GM18909 (cell line): ENCODE results near the gene TAF11L6.
"Not testable (repeated sequence)": the region's sequence is repeated elsewhere in the genome, so short reads cannot be mapped to it uniquely, and the experiment has no call there.

ENCODE experiments used
- ATAC-seq: cut with Tn5 transposase; IDR thresholded peaks from one replicate; pipeline ENCODE4 v1.9.1; 2021; ENCODE audit warnings: mild to moderate bottlenecking; ENCODE audit not compliant: unreplicated experiment, poor library complexity

The TAF11L6 gene

GRCh38 chr5:17528369-17528768 is at the start of gene TAF11L6:
Gene TAF11L6, plus strand, starts transcription at chr5:17528669.
- ATAC-seq, result not testable (repeated sequence)

- no peak for ATAC-seq
Observed at GRCh38 chr5:17481378-17481777, 47.1 kb upstream of the TAF11L6 start.

- ATAC-seq, result no peak
Observed at GRCh38 chr5:17482790-17483189, 45.7 kb upstream of the TAF11L6 start.

GRCh38 chr5:17486464-17487173 is 41.9 kb upstream of the TAF11L6 start:
- not testable (repeated sequence) for ATAC-seq

GRCh38 chr5:17487174-17487512 is 41.3 kb upstream of the TAF11L6 start:
- ATAC-seq, result no peak

- not testable (repeated sequence) for ATAC-seq
Observed at GRCh38 chr5:17491257-17491656, 37.2 kb upstream of the TAF11L6 start.

- no peak for ATAC-seq
Observed at GRCh38 chr5:17492770-17493169, 35.7 kb upstream of the TAF11L6 start.

- no peak for ATAC-seq
Observed at GRCh38 chr5:17497446-17497845, 31.0 kb upstream of the TAF11L6 start.

GRCh38 chr5:17497931-17498330 is 30.5 kb upstream of the TAF11L6 start, which contains the start of gene TAF11L2:
Gene TAF11L2, plus strand, starts transcription at chr5:17498231.
- ATAC-seq, result not testable (repeated sequence)

GRCh38 chr5:17511775-17512325 is 16.6 kb upstream of the TAF11L6 start:
- no peak for ATAC-seq

GRCh38 chr5:17517526-17517925 is 10.9 kb upstream of the TAF11L6 start:
- ATAC-seq, result not testable (repeated sequence)

- ATAC-seq, result not testable (repeated sequence)
Observed at GRCh38 chr5:17518067-17518466, 10.4 kb upstream of the TAF11L6 start, which contains the start of gene TAF11L3. Gene TAF11L3, plus strand, starts transcription at chr5:17518367.

- ATAC-seq, result not testable (repeated sequence)
Observed at GRCh38 chr5:17519508-17519907, 9.0 kb upstream of the TAF11L6 start.

GRCh38 chr5:17521501-17521900 is 7.0 kb upstream of the TAF11L6 start, which contains the start of gene TAF11L4:
Gene TAF11L4, plus strand, starts transcription at chr5:17521801.
- ATAC-seq, result not testable (repeated sequence)

- not testable (repeated sequence) for ATAC-seq
Observed at GRCh38 chr5:17524935-17525334, 3.5 kb upstream of the TAF11L6 start, which contains the start of gene TAF11L5. Gene TAF11L5, plus strand, starts transcription at chr5:17525235.

GRCh38 chr5:17526504-17526903 is 2.0 kb upstream of the TAF11L6 start:
- ATAC-seq, result not testable (repeated sequence)
